Activated naive CD8-positive, alpha-beta T cell treated with anti-CD3 and anti-CD28 coated beads, Interleukin-2, amount 10 ng/mL, durations not matched to agents 7 days and 5 days (primary cell): Measurements from ENCODE around the gene PAFAH1B2. TPM values are rescaled to one million over a fixed set of nuclear protein-coding genes. Genes with fewer than 3 reads are reported as not detected.

Experiments used
- ATAC-seq: fragments of 150-1000 bp; cut with Tn5 transposase; one replicate; pipeline ENCODE4 v1.10.0; 2021; ENCODE audit warnings: low read depth, moderate library complexity
- POLR2A ChIA-PET: fragments of 350-600 bp; sonication (Branson Sonifier 250); formaldehyde crosslinking; loops from one replicate; lab custom pipeline; 2021; ENCODE audit warnings: antibody characterized with exemption; lab: Charles Lee
- DNase-seq: peaks from one replicate; pipeline ENCODE4 v3.0.0; 2021
- H3K27ac Mint-ChIP-seq: one replicate; pipeline ENCODE4 v1.8.0; 2022; ENCODE audit warnings: mild to moderate bottlenecking, mixed read lengths
- H3K27me3 Mint-ChIP-seq: one replicate; pipeline ENCODE4 v1.8.0; 2022; ENCODE audit warnings: mild to moderate bottlenecking, moderate library complexity, mixed read lengths
- H3K36me3 Mint-ChIP-seq: one replicate; pipeline ENCODE4 v1.8.0; 2021; ENCODE audit warnings: mild to moderate bottlenecking, mixed read lengths
- H3K4me1 Mint-ChIP-seq: one replicate; pipeline ENCODE4 v1.8.0; 2021; ENCODE audit warnings: mixed read lengths
- H3K4me3 Mint-ChIP-seq: one replicate; pipeline ENCODE4 v1.8.0; 2022; ENCODE audit warnings: mild to moderate bottlenecking, moderate library complexity, mixed read lengths
- H3K9me3 Mint-ChIP-seq: one replicate; pipeline ENCODE4 v1.8.0; 2021; ENCODE audit warnings: mixed read lengths
- total RNA-seq, 2 experiments: library from RNA; stranded (reverse); gene quantifications; one replicate each; pipeline ENCODE4 v1.2.3, GENCODE V29; 2021

Gene PAFAH1B2
- total RNA-seq, 2 experiments from 2014 or later = 58.5 to 60.4 TPM

- H3K36me3 Mint-ChIP-seq = peaks cover 27% of the 10 kb centered on the region
- DNase-seq (no peak), ATAC-seq (no peak)
- no peaks in the 10 kb centered on the region for H3K27me3 Mint-ChIP-seq
- H3K9me3 Mint-ChIP-seq = no peaks in the 10 kb centered on the region
- H3K4me3 Mint-ChIP-seq = no peak overlapping the region
- peak overlapping the region; percentile 36 for H3K27ac Mint-ChIP-seq
- POLR2A ChIA-PET = interaction anchor here (1.0 to 1.3 kb wide), 4 partner anchors 9 to 77 kb away, joined by 3 to 4 read pairs (median 3); partner anchors contain the start of gene PAFAH1B2
- peaks cover 3% of the 10 kb centered on the region for H3K4me1 Mint-ChIP-seq
Measured at GRCh38 chr11:117220999-117221774, 77.1 kb downstream of the PAFAH1B2 start.

GRCh38 chr11:117221775-117222517, 77.9 kb downstream of the PAFAH1B2 start:
- Mint-ChIP-seq H3K9me3 (no peaks in the 10 kb centered on the region), H3K27ac (no peak overlapping the region), H3K36me3 (peaks cover 23% of the 10 kb centered on the region), H3K4me1 (peaks cover 7% of the 10 kb centered on the region), H3K27me3 (no peaks in the 10 kb centered on the region), H3K4me3 (no peak overlapping the region)
- POLR2A ChIA-PET = interaction anchor here (1.0 to 1.3 kb wide), 3 partner anchors 10 to 77 kb away, joined by 3 to 5 read pairs (median 3); partner anchors contain the start of genes PAFAH1B2 and PCSK7
- DNase-seq (peak; percentile 12), ATAC-seq (no peak)

- no peak overlapping the region for H3K4me3 Mint-ChIP-seq
Measured at GRCh38 chr11:117222991-117223740, 79.1 kb downstream of the PAFAH1B2 start.

GRCh38 chr11:117223741-117224689, 79.9 kb downstream of the PAFAH1B2 start:
- Mint-ChIP-seq H3K27ac (no peak overlapping the region), H3K4me3 (no peak overlapping the region), H3K36me3 (peaks cover 33% of the 10 kb centered on the region), H3K4me1 (peaks cover 16% of the 10 kb centered on the region), H3K27me3 (no peaks in the 10 kb centered on the region), H3K9me3 (no peaks in the 10 kb centered on the region)
- POLR2A ChIA-PET = interaction anchor here (1.8 kb wide), 1 partner anchor 45 kb away, joined by 5 read pairs; the partner anchor contains the start of gene SIDT2
- DNase-seq (no peak), ATAC-seq (no peak)

More at GRCh38 chr11:117222991-117223740, 79.1 kb downstream of the PAFAH1B2 start:
- H3K4me1 Mint-ChIP-seq = peaks cover 10% of the 10 kb centered on the region
- no peaks in the 10 kb centered on the region for H3K9me3 Mint-ChIP-seq
- H3K27me3 Mint-ChIP-seq = no peaks in the 10 kb centered on the region
- ATAC-seq (no peak), DNase-seq (peak; percentile 14)
- H3K27ac Mint-ChIP-seq = no peak overlapping the region
- H3K36me3 Mint-ChIP-seq = peaks cover 29% of the 10 kb centered on the region
- POLR2A ChIA-PET = interaction anchor here (0.7 to 1.2 kb wide), 2 partner anchors 8 to 26 kb away, joined by 3 to 5 read pairs; partner anchors contain the start of gene PCSK7

GRCh38 chr11:117225553-117226170, 81.6 kb downstream of the PAFAH1B2 start:
- Mint-ChIP-seq H3K27me3 (no peaks in the 10 kb centered on the region), H3K36me3 (peaks cover 35% of the 10 kb centered on the region), H3K9me3 (no peaks in the 10 kb centered on the region), H3K4me3 (no peak overlapping the region), H3K27ac (no peak overlapping the region), H3K4me1 (peaks cover 27% of the 10 kb centered on the region)
- no peak for ATAC-seq
- POLR2A ChIA-PET = interaction anchor here (1.8 kb wide), 1 partner anchor 47 kb away, joined by 5 read pairs; the partner anchor contains the start of gene SIDT2
- DNase-seq = no peak

Other genes with a start within 250 kb of the PAFAH1B2 start
- 10 to 100 TPM; 44.7 to 45.8 TPM for gene SIK3, start 45.9 kb upstream of the PAFAH1B2 start, total RNA-seq
- 10 to 100 TPM; 34.9 to 35.0 TPM for gene SIDT2, start 34.5 kb downstream of the PAFAH1B2 start, total RNA-seq
- gene TAGLN, start 55.1 kb downstream of the PAFAH1B2 start, total RNA-seq = 1 to 10 TPM; 6.2 to 6.4 TPM
- 100 to 1,000 TPM; 191 to 195 TPM for gene PCSK7, start 87.8 kb downstream of the PAFAH1B2 start, total RNA-seq
- gene RNF214, start 88.4 kb downstream of the PAFAH1B2 start, total RNA-seq = 10 to 100 TPM; 22.6 to 26.0 TPM
- 1 to 10 TPM; 8.0 to 8.5 TPM for gene BACE1-AS, start 147.1 kb downstream of the PAFAH1B2 start, total RNA-seq
- 1 to 10 TPM; 1.1 to 2.6 TPM for gene BACE1, start 172.0 kb downstream of the PAFAH1B2 start, total RNA-seq
- gene CEP164, start 183.6 kb downstream of the PAFAH1B2 start, total RNA-seq = 10 to 100 TPM; 37.5 to 37.7 TPM